Keratinocyte (primary cell): Measurements from ENCODE around the gene CAPN15. TPM values are rescaled to one million over a fixed set of nuclear protein-coding genes. Genes with fewer than 3 reads are reported as not detected.

Source experiments
- DNase-seq: peaks from one replicate; pipeline ENCODE4 v3.0.0-alpha.2; 2011; ENCODE audit warnings: low read depth, missing footprints, low spot score
- FAIRE-seq: peaks from 2 replicates; lab custom pipeline; 2011; peaks lifted over from hg19 to GRCh38; lab: Jason Lieb, UNC
- H2AFZ ChIP-seq: 2 replicates; pipeline ENCODE4 v1.6.0; 2012; ENCODE audit warnings: low read length, control low read depth, inconsistent platforms; ENCODE audit not compliant: control insufficient read depth
- H3K27ac ChIP-seq: 2 replicates; pipeline ENCODE4 v1.5.1; 2011; ENCODE audit warnings: low read length; ENCODE audit not compliant: control insufficient read depth, insufficient read depth
- H3K27me3 ChIP-seq: 3 replicates; pipeline ENCODE4 v1.6.0; 2011; ENCODE audit warnings: low read length; ENCODE audit not compliant: control insufficient read depth, insufficient read depth; ENCODE audit errors: extremely low read depth
- H3K36me3 ChIP-seq, 2 experiments: 2 replicates in 1 of 2; 3 replicates in 1 of 2; pipeline ENCODE4 v1.5.1; 2011; ENCODE audit warnings: low read length in 2 of 2, mild to moderate bottlenecking in 1 of 2; ENCODE audit not compliant: control insufficient read depth in 2 of 2, insufficient read depth in 2 of 2; ENCODE audit errors: extremely low read depth in 1 of 2
- H3K4me1 ChIP-seq: 3 replicates; pipeline ENCODE4 v1.5.1; 2011; ENCODE audit warnings: low read length; ENCODE audit not compliant: control insufficient read depth, insufficient read depth; ENCODE audit errors: extremely low read depth
- H3K4me2 ChIP-seq: 3 replicates; pipeline ENCODE4 v1.6.0; 2011; ENCODE audit warnings: low read depth, low read length; ENCODE audit not compliant: control insufficient read depth, insufficient read depth; ENCODE audit errors: extremely low read depth
- H3K4me3 ChIP-seq, 3 experiments: fragments of 200-600 bp in 1 of 3; sonication (generic) in 1 of 3; 2 replicates in 2 of 3; 3 replicates in 1 of 3; pipeline ENCODE4 v1.5.1; 2011 to 2016; ENCODE audit warnings: low read length in 3 of 3, mild to moderate bottlenecking in 3 of 3, control low read depth in 2 of 3, inconsistent platforms in 1 of 3, low read depth in 1 of 3, mixed read lengths in 1 of 3, mixed run types in 1 of 3, moderate library complexity in 1 of 3; ENCODE audit not compliant: control insufficient read depth in 2 of 3, insufficient read depth in 2 of 3; ENCODE audit errors: extremely low read depth in 1 of 3
- H3K79me2 ChIP-seq: 2 replicates; pipeline ENCODE4 v1.6.0; 2012; ENCODE audit warnings: low read length; ENCODE audit not compliant: control insufficient read depth, insufficient read depth
- H3K9ac ChIP-seq: 3 replicates; pipeline ENCODE4 v1.6.0; 2011; ENCODE audit warnings: low read length; ENCODE audit not compliant: control insufficient read depth, insufficient read depth; ENCODE audit errors: extremely low read depth
- H3K9me1 ChIP-seq: 3 replicates; pipeline ENCODE4 v1.6.0; 2011; ENCODE audit warnings: low read length; ENCODE audit not compliant: control insufficient read depth, insufficient read depth; ENCODE audit errors: extremely low read depth
- H3K9me3 ChIP-seq: 2 replicates; pipeline ENCODE4 v1.5.1; 2012; ENCODE audit warnings: low read depth, low read length; ENCODE audit not compliant: control insufficient read depth
- H4K20me1 ChIP-seq: 3 replicates; pipeline ENCODE4 v1.6.0; 2011; ENCODE audit warnings: low read length; ENCODE audit not compliant: control insufficient read depth, insufficient read depth; ENCODE audit errors: extremely low read depth
- CTCF ChIP-seq, 3 experiments: IDR thresholded peaks in 1 of 3; conservative IDR thresholded peaks in 1 of 3; optimal IDR thresholded peaks in 1 of 3; 2 replicates in 2 of 3; 3 replicates in 1 of 3; pipeline versions ENCODE3 to v1.5.1; 2011; ENCODE audit warnings: low read length in 3 of 3, mild to moderate bottlenecking in 3 of 3, moderate library complexity in 2 of 3, control low read depth in 1 of 3, inconsistent platforms in 1 of 3; ENCODE audit not compliant: insufficient read depth in 2 of 3; ENCODE audit errors: extremely low read depth in 1 of 3
- EZH2 ChIP-seq: IDR thresholded peaks from one replicate; pipeline ENCODE4 v1.6.1; 2012; ENCODE audit warnings: inconsistent platforms, mild to moderate bottlenecking, low read length, moderate library complexity
- dilution Hi-C: fragments of 300-500 bp; cut with MboI; formaldehyde crosslinking; loops from one replicate; pipeline ENCODE4 v1.7.0; 2020; ENCODE audit warnings: low sequenced_read_pairs; ENCODE audit not compliant: extremely low pct_ligation_motif_present
- polyA plus RNA-seq, 5 experiments: library from polyadenylated mRNA; depleted of rRNA in 3 of 5; stranded (reverse) in 3 of 5; stranded (forward) in 1 of 5; unstranded in 1 of 5; fragments of >200 nt; gene quantifications; 1 replicate in 1 of 5; 2 replicates in 3 of 5; 3 replicates in 1 of 5; pipeline versions ENCODE4 v1.2.1 to v1.2.3, GENCODE V29; 2011 to 2012; ENCODE audit warnings: missing spikeins in 2 of 5, low read depth in 1 of 5, low replicate concordance in 1 of 5

CAPN15 gene
- polyA plus RNA-seq, 1 donor (not counting 4 experiments of a cell fraction or from before 2014, with no cell fraction given): 7.9 TPM

- no peak overlapping the region for H3K9ac ChIP-seq
- H4K20me1 ChIP-seq: no peaks in the 10 kb centered on the region
- H3K9me1 ChIP-seq: no peaks in the 10 kb centered on the region
- dilution Hi-C loops: no loop called here
- no peak for TF ChIP-seq EZH2
- no peak for TF ChIP-seq CTCF (optimal IDR thresholded peaks at IDR 0.05 in 1 of 3, IDR thresholded peaks at IDR 0.05 in 1 of 3, conservative IDR thresholded peaks at IDR 0.05 in 1 of 3; ENCODE audit: extremely low read depth in 1 of 3, insufficient read depth in 2 of 3, low read length in 3 of 3)
- H2AFZ ChIP-seq: no peak overlapping the region
- H3K79me2 ChIP-seq: no peaks in the 10 kb centered on the region
- H3K27ac ChIP-seq: no peak overlapping the region
- FAIRE-seq (no peak), DNase-seq (no peak)
- peaks cover 8 to 9% of the 10 kb centered on the region in 2 experiments for H3K36me3 ChIP-seq
- H3K4me2 ChIP-seq: no peak overlapping the region
- H3K4me3 ChIP-seq: no peak overlapping the region
- H3K4me1 ChIP-seq: no peaks in the 10 kb centered on the region
- H3K9me3 ChIP-seq: no peaks in the 10 kb centered on the region
- no peaks in the 10 kb centered on the region for H3K27me3 ChIP-seq
These were observed 50.3 kb downstream of the CAPN15 start for GRCh38 chr16:577796-578195.

- no peaks in the 10 kb centered on the region for H3K4me1 ChIP-seq
- no peak overlapping the region for H3K4me2 ChIP-seq
- no peaks in the 10 kb centered on the region for H3K79me2 ChIP-seq
- H3K27ac ChIP-seq: no peak overlapping the region
- no peaks in the 10 kb centered on the region for H3K27me3 ChIP-seq
- dilution Hi-C loops: no loop called here
- no peaks in the 10 kb centered on the region for H3K9me1 ChIP-seq
- H3K4me3 ChIP-seq: no peak overlapping the region
- no peaks in the 10 kb centered on the region for H4K20me1 ChIP-seq
- DNase-seq (no peak), FAIRE-seq (no peak)
- no peak overlapping the region for H2AFZ ChIP-seq
- peaks cover 9% of the 10 kb centered on the region in 2 experiments for H3K36me3 ChIP-seq
- H3K9ac ChIP-seq: no peak overlapping the region
- no peaks in the 10 kb centered on the region for H3K9me3 ChIP-seq
- TF ChIP-seq EZH2: no peak
These were observed 50.8 kb downstream of the CAPN15 start for GRCh38 chr16:578232-578869.
